NCI-H460 (cell line): ENCODE data around the gene RPS21. TPM values are rescaled to one million over a fixed set of nuclear protein-coding genes. Genes with fewer than 3 reads are reported as not detected.

ENCODE experiments used
- total RNA-seq: library from RNA; depleted of rRNA; stranded (reverse); fragments of >200 nt; shearing (Covaris generic); gene quantifications from 2 replicates; pipeline ENCODE4 v1.2.3, GENCODE V29; 2014; rRNA removed

Gene RPS21
- total RNA-seq, 1 experiment from 2014 or later, result 1,943 TPM

Other genes starting within 250 kb of the RPS21 start
- gene PSMA7, start 243.7 kb upstream of the RPS21 start, total RNA-seq, result 406 and 439 TPM in 2 replicates
- gene SS18L1, start 243.3 kb upstream of the RPS21 start, total RNA-seq, result 10.6 and 11.7 TPM in 2 replicates
- gene MTG2, start 204.1 kb upstream of the RPS21 start, total RNA-seq, result 34.3 and 42.3 TPM in 2 replicates
- gene HRH3, start 166.8 kb upstream of the RPS21 start, total RNA-seq, result not detected in 2 replicates
- 12.4 and 14.8 TPM in 2 replicates for gene OSBPL2, start 148.6 kb upstream of the RPS21 start, total RNA-seq
- gene ADRM1, start 84.1 kb upstream of the RPS21 start, total RNA-seq, result 142 and 176 TPM in 2 replicates
- gene LAMA5, start 19.8 kb upstream of the RPS21 start, total RNA-seq, result 169 and 171 TPM in 2 replicates
- 2.1 and 3.1 TPM in 2 replicates for gene CABLES2, start 20.2 kb downstream of the RPS21 start, total RNA-seq
- not detected in 2 replicates for gene RBBP8NL, start 40.4 kb downstream of the RPS21 start, total RNA-seq
- gene GATA5, start 88.9 kb downstream of the RPS21 start, total RNA-seq, result 0.26 and 0.52 TPM in 2 replicates